C4-2B (cell line): Measurements from ENCODE around the gene CIDEB.

ENCODE experiments used
- ZFX ChIP-seq: fragments of 450-650 bp; IDR thresholded peaks from 2 replicates; pipeline ENCODE4 v1.6.1; 2017
- TF ChIP-seq, protein P1 (sequence below): fragments of 450-650 bp; conservative IDR thresholded peaks from 2 replicates; pipeline ENCODE4 v1.5.1; 2017; ENCODE audit warnings: mild to moderate bottlenecking

GRCh38 chr14:24356208-24356607 is 48.4 kb upstream of the CIDEB start:
- TF ChIP-seq, protein P1, sequence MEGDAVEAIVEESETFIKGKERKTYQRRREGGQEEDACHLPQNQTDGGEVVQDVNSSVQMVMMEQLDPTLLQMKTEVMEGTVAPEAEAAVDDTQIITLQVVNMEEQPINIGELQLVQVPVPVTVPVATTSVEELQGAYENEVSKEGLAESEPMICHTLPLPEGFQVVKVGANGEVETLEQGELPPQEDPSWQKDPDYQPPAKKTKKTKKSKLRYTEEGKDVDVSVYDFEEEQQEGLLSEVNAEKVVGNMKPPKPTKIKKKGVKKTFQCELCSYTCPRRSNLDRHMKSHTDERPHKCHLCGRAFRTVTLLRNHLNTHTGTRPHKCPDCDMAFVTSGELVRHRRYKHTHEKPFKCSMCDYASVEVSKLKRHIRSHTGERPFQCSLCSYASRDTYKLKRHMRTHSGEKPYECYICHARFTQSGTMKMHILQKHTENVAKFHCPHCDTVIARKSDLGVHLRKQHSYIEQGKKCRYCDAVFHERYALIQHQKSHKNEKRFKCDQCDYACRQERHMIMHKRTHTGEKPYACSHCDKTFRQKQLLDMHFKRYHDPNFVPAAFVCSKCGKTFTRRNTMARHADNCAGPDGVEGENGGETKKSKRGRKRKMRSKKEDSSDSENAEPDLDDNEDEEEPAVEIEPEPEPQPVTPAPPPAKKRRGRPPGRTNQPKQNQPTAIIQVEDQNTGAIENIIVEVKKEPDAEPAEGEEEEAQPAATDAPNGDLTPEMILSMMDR = no peak
- TF ChIP-seq ZFX = no peak
